SK-N-SH (cell line): ENCODE results near the gene CIAO2A. TPM values are rescaled to one million over a fixed set of nuclear protein-coding genes. Genes with fewer than 3 reads are reported as not detected.

ENCODE experiments used
- CTCF ChIA-PET: fragments of 300-600, 350-600 bp; formaldehyde crosslinking; extraction: SDS; loops from one replicate; lab custom pipeline; 2021; lab: Yijun Ruan, JAX
- POLR2A ChIA-PET: fragments of 350-600 bp; sonication (Branson Sonifier 250); formaldehyde crosslinking; extraction: SDS; loops from one replicate; lab custom pipeline; 2020; ENCODE audit warnings: antibody characterized with exemption, inconsistent platforms; lab: Yijun Ruan, JAX
- DNase-seq: peaks from one replicate; pipeline ENCODE4 v3.0.0; 2012
- H2AFZ ChIP-seq: fragments of 200-600 bp; sonication (generic); 2 replicates; pipeline ENCODE4 v1.8.1; 2016; ENCODE audit warnings: antibody characterized with exemption, mild to moderate bottlenecking, low read depth
- H3F3A ChIP-seq: fragments of 200-600 bp; sonication (generic); replicated peaks from 2 replicates; pipeline ENCODE3; 2016; ENCODE audit warnings: antibody characterized with exemption, mild to moderate bottlenecking; ENCODE audit not compliant: insufficient read depth
- H3K27ac ChIP-seq, 2 experiments: fragments of 200-500 bp in 1 of 2; fragments of 200-600 bp in 1 of 2; sonication (Bioruptor generic) in 1 of 2; sonication (generic), shearing (Covaris generic) in 1 of 2; 2 replicates each; pipeline versions ENCODE4 v1.5.1 to v1.6.1; 2014 to 2016; ENCODE audit warnings: low read depth in 2 of 2, inconsistent platforms in 1 of 2, low read length in 1 of 2, mild to moderate bottlenecking in 1 of 2, mixed read lengths in 1 of 2
- H3K27me3 ChIP-seq: fragments of 200-600 bp; sonication (generic), shearing (Covaris generic); 2 replicates; pipeline ENCODE4 v1.6.1; 2016; ENCODE audit warnings: mixed run types; ENCODE audit not compliant: insufficient read depth
- H3K36me3 ChIP-seq, 2 experiments: fragments of 200-500 bp in 1 of 2; fragments of 200-600 bp in 1 of 2; sonication (Bioruptor generic) in 1 of 2; sonication (generic) in 1 of 2; replicated peaks in 1 of 2; 2 replicates each; pipeline versions ENCODE3 to v1.5.1; 2014 to 2016; ENCODE audit warnings: low read length in 1 of 2, mild to moderate bottlenecking in 1 of 2; ENCODE audit not compliant: insufficient read depth in 2 of 2, control insufficient read depth in 1 of 2
- H3K4me1 ChIP-seq, 2 experiments: fragments of 200-500 bp in 1 of 2; fragments of 200-600 bp in 1 of 2; sonication (Bioruptor generic) in 1 of 2; sonication (generic), shearing (Covaris generic) in 1 of 2; 2 replicates each; pipeline versions ENCODE4 v1.5.1 to v1.6.1; 2014 to 2016; ENCODE audit warnings: low read depth in 1 of 2, low read length in 1 of 2, mixed run types in 1 of 2; ENCODE audit not compliant: insufficient read depth in 2 of 2, control insufficient read depth in 1 of 2
- H3K4me2 ChIP-seq: fragments of 200-600 bp; sonication (generic), shearing (Covaris generic); 2 replicates; pipeline ENCODE4 v1.6.1; 2017; ENCODE audit warnings: mixed run types
- H3K4me3 ChIP-seq, 2 experiments: fragments of 200-500 bp in 1 of 2; fragments of 200-600 bp in 1 of 2; sonication (Bioruptor generic) in 1 of 2; sonication (generic), shearing (Covaris generic) in 1 of 2; 2 replicates each; pipeline versions ENCODE4 v1.5.1 to v1.8.1; 2014 to 2016; ENCODE audit warnings: low read depth in 2 of 2, inconsistent platforms in 1 of 2, low read length in 1 of 2, mild to moderate bottlenecking in 1 of 2, mixed read lengths in 1 of 2, moderate library complexity in 1 of 2
- H3K79me2 ChIP-seq: fragments of 200-600 bp; sonication (generic); 2 replicates; pipeline ENCODE4 v1.8.1; 2017; ENCODE audit warnings: mild to moderate bottlenecking; ENCODE audit not compliant: insufficient read depth
- H3K9ac ChIP-seq: fragments of 200-600 bp; sonication (generic); 2 replicates; pipeline ENCODE4 v1.6.1; 2017; ENCODE audit warnings: mixed run types
- H3K9me2 ChIP-seq: fragments of 200-600 bp; sonication (generic); 2 replicates; pipeline ENCODE4 v1.6.1; 2017; ENCODE audit warnings: mixed run types
- H3K9me3 ChIP-seq: fragments of 200-600 bp; sonication (generic); 2 replicates; pipeline ENCODE4 v1.6.1; 2017; ENCODE audit warnings: mixed run types, mild to moderate bottlenecking, moderate library complexity
- H4K20me1 ChIP-seq: fragments of 200-600 bp; sonication (generic); 2 replicates; pipeline ENCODE4 v1.6.1; 2017; ENCODE audit warnings: mild to moderate bottlenecking, mixed run types; ENCODE audit not compliant: insufficient read depth
- CHD2 ChIP-seq: fragments of 150-350 bp; IDR thresholded peaks from 2 replicates; pipeline ENCODE4 v1.6.1; 2018; ENCODE audit warnings: low read length; ENCODE audit not compliant: partially characterized antibody
- FOSL2 ChIP-seq: IDR thresholded peaks from 2 replicates; pipeline ENCODE4 v1.4.0; 2012; ENCODE audit warnings: low read depth, mild to moderate bottlenecking, moderate library complexity, borderline replicate concordance
- IRF3 ChIP-seq: fragments of 150-350 bp; IDR thresholded peaks from 2 replicates; pipeline ENCODE4 v1.6.1; 2016; ENCODE audit warnings: mild to moderate bottlenecking, low read depth, low read length
- JUND ChIP-seq: IDR thresholded peaks from 2 replicates; pipeline ENCODE4 v1.4.0; 2012
- NRF1 ChIP-seq: IDR thresholded peaks from 2 replicates; pipeline ENCODE4 v1.6.1; 2012; ENCODE audit warnings: low read depth, mild to moderate bottlenecking, low read length
- POLR2AphosphoS5 ChIP-seq: IDR thresholded peaks from 2 replicates; pipeline ENCODE4 v1.6.1; 2012; ENCODE audit warnings: low read depth, low read length
- SIN3A ChIP-seq: IDR thresholded peaks from 2 replicates; pipeline ENCODE4 v1.6.1; 2012; ENCODE audit warnings: low read depth, mild to moderate bottlenecking, low read length, moderate library complexity, borderline replicate concordance
- TAF1 ChIP-seq: IDR thresholded peaks from 2 replicates; pipeline ENCODE4 v1.6.1; 2012; ENCODE audit warnings: low read depth, mild to moderate bottlenecking, low read length, moderate library complexity, borderline replicate concordance
- TCF12 ChIP-seq: IDR thresholded peaks from 2 replicates; pipeline ENCODE4 v1.4.0; 2012
- USF2 ChIP-seq: fragments of 150-350 bp; IDR thresholded peaks from 2 replicates; pipeline ENCODE4 v1.6.1; 2017; ENCODE audit warnings: antibody characterized with exemption, low read length, low read depth, borderline replicate concordance
- ZBTB33 ChIP-seq: IDR thresholded peaks from 2 replicates; pipeline ENCODE4 v1.4.0; 2012; ENCODE audit warnings: low read depth, borderline replicate concordance
- WGBS: methylation state at CpG from one replicate; pipeline ENCODE4 v1.1.6; 2017; ENCODE audit warnings: low lambda C conversion rate; 5-methylcytosine and 5-hydroxymethylcytosine counted together
- polyA plus RNA-seq, 3 experiments: library from polyadenylated mRNA; depleted of rRNA; stranded (reverse); fragments of >200 nt; gene quantifications; 2 replicates each; pipeline ENCODE4 v1.2.3, GENCODE V29; 2012

CIAO2A gene
- polyA plus RNA-seq, 1 of the 3 experiments (the other 2 are of a cell fraction): 65.3 TPM

GRCh38 chr15:64029110-64029509, 64.5 kb downstream of the CIAO2A start:
- H2AFZ ChIP-seq: no peak overlapping the region
- no peak for TF ChIP-seq POLR2AphosphoS5
- TF ChIP-seq SIN3A: no peak
- no peak for TF ChIP-seq TAF1
- TF ChIP-seq IRF3: no peak
- TF ChIP-seq CHD2: no peak
- TF ChIP-seq ZBTB33: no peak
- no peak for TF ChIP-seq USF2
- TF ChIP-seq JUND: no peak
- TF ChIP-seq TCF12: no peak
- no peak overlapping the region for H3K27ac ChIP-seq
- H3K4me3 ChIP-seq: no peak overlapping the region
- CTCF ChIA-PET: interaction anchor here (1.1 to 1.3 kb wide), 3 partner anchors 13 to 84 kb away, joined by 3 to 5 read pairs (median 4); no protein-coding TSS in a partner anchor
- no peaks in the 10 kb centered on the region for H3K79me2 ChIP-seq
- H4K20me1 ChIP-seq: no peaks in the 10 kb centered on the region
- H3K9ac ChIP-seq: no peak overlapping the region
- 69% methylated on average over 8 of the region's 8 CpGs for WGBS
- no peaks in the 10 kb centered on the region for H3K36me3 ChIP-seq
- no peak overlapping the region for H3K4me2 ChIP-seq
- H3K9me3 ChIP-seq: no peaks in the 10 kb centered on the region
- no peaks in the 10 kb centered on the region; a peak in 1 of 4 replicates for H3K4me1 ChIP-seq
- H3K27me3 ChIP-seq: no peaks in the 10 kb centered on the region
- POLR2A ChIA-PET: no interaction called here
- DNase-seq: no peak
- peaks cover 4% of the 10 kb centered on the region for H3F3A ChIP-seq
- H3K9me2 ChIP-seq: no peaks in the 10 kb centered on the region

- H3K27ac ChIP-seq: no peak overlapping the region
- ChIA-PET POLR2A (no interaction called here), CTCF (interaction anchor here (1.4 kb wide), 1 partner anchor 81 kb away, joined by 5 read pairs; no protein-coding TSS in a partner anchor)
- WGBS: over 99% methylated on average over 4 of the region's 4 CpGs
- H3F3A ChIP-seq: peaks cover 4% of the 10 kb centered on the region
- H3K9ac ChIP-seq: no peak overlapping the region
- H3K4me2 ChIP-seq: no peak overlapping the region
- no peaks in the 10 kb centered on the region for H3K36me3 ChIP-seq
- no peak overlapping the region for H3K4me3 ChIP-seq
- H3K9me2 ChIP-seq: no peaks in the 10 kb centered on the region
- no peaks in the 10 kb centered on the region for H3K79me2 ChIP-seq
- no peak overlapping the region for H2AFZ ChIP-seq
- DNase-seq: no peak
- H3K4me1 ChIP-seq: no peaks in the 10 kb centered on the region; a peak in 1 of 4 replicates
- H3K9me3 ChIP-seq: no peaks in the 10 kb centered on the region
- TF ChIP-seq SIN3A: no peak
- TF ChIP-seq NRF1: no peak
- no peak for TF ChIP-seq CHD2
- no peak for TF ChIP-seq FOSL2
- TF ChIP-seq IRF3: no peak
- TF ChIP-seq, all 33 proteins: peak for 0
- H4K20me1 ChIP-seq: no peaks in the 10 kb centered on the region
- H3K27me3 ChIP-seq: no peaks in the 10 kb centered on the region
These were observed 67.0 kb downstream of the CIAO2A start for GRCh38 chr15:64026591-64026990.
